NK-92 (cell line): Measurements from ENCODE around the gene NAPA.

ENCODE experiments used
- DNase-seq: peaks from one replicate; lab custom pipeline; 2025; ENCODE audit not compliant: unreplicated experiment; lab: John Stamatoyannopoulos, UW

The NAPA gene

DNA sequence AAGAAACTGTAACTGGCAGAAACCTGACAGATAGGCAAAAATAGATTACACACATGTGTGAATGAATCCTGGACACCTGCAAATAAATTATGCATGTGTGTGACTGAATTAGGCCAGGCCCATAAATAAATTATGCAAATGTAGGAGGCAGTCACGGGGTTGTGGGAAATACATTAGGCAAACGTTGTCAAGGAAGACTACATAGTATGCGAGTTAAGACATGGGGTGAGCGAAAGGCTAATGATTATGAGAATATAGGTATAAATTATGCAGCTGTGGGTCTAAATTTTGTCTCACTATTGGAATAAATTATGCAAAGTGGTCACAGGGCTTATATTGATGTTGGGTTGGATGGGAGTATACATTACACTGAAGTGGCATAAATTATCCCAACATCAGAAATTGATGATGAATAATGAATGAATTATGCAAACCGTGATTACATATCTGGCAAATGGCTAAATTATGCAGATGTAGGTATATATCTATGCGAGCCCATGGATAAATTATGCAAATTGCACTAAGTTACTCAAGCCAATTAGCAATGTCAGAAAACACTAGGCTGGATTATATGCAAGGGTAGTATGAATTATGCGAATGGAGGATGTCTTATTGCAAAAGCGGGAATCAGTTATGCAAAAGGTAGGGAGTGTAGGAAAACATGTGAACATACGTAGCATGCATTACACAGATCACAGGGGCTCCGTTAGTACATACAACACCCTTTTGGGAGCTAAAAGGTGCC, 50.0 kb downstream of the NAPA start:
- no peak for DNase-seq

DNA sequence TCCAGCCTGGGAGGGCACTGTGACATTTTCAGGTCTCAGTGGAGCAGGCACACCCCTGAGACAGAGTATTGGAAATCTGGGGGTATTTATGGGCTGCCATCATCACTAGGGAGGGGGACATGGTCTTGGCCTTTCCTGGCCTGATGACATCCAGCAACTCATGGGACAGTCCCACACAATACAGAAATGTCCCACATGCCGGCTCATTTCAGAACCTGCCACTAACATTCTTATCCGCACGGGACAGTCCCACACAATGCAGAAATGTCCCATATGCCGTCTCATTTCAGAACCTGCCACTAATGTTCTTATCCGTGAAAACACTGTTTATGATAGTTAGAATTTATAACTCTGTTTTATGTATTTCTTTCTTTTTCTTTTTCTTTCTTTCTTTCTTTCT, 53.0 kb downstream of the NAPA start:
- no peak for DNase-seq

GRCh38 chr19:47459477-47459876, 55.4 kb downstream of the NAPA start:
- no peak for DNase-seq

DNA sequence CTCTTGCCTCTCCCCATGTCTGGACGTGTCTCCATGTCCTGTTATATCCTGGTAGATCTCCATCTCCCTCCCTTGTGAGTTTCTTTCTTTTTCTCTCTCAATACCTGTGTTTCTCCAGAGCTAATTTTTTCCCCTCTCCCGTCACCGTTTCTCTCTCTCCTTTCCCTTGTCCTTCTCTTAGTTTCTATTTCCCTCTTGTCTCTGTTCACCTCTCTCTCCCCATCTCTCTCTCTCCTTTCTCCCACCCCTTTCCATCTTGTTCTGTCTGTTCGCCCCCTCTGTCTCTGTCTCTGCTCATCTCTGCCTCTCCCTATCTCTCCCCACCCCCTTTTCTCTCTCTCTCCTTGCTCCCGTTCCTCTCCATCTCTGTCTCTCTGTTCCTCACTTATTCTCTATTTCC, 56.2 kb downstream of the NAPA start:
- DNase-seq, result no peak

- DNase-seq, result no peak
These were observed 58.0 kb downstream of the NAPA start for GRCh38 chr19:47456721-47457474.

GRCh38 chr19:47450478-47450877, 64.4 kb downstream of the NAPA start:
- no peak for DNase-seq

DNA sequence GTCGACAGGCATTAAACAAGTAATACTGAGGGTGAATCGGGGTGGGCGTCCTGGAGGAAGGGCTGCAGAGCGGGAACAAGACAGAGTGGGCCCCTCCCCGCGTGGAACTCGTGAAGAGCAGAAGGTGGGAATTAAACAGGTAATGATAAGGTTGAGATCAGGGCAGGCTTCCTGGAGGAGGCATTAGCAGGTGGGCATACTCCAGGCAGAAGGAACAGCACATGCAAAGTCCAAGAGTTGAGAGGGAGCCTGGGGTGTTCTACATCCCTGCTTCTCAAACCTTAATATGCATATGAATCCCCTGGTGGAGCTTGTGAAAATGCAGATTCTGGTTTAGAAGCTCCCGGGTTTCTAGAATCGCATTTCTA, 66.5 kb downstream of the NAPA start:
- no peak for DNase-seq

- DNase-seq, result no peak
These were observed 67.1 kb downstream of the NAPA start for GRCh38 chr19:47447470-47448359.

GRCh38 chr19:47446534-47447469, 68.1 kb downstream of the NAPA start:
- DNase-seq, result no peak

DNA sequence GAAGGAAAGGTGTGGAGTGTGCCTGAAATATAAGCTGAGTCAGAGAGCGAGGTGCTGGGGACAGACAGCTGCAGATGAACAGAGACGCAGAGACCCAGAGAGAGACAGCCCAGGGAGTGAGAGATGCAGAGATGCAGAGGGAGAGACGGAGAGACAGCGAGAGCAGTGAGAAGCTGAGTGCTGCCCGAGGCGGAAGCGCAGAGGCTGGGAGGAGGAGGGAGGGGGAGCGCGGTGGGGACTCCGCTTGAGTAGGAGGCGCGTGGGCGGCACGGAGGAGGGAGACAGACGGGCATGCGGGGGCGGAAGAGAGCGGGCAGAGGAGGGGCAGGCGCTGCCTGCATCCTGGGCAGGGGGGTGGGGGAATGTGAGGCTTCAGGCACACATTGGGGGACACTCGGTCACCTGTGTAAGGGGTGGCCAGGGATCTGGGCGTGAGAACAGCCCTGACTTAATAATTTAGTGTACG, 68.9 kb downstream of the NAPA start:
- no peak for DNase-seq

GRCh38 chr19:47445527-47445926, 69.3 kb downstream of the NAPA start:
- DNase-seq, result no peak

- DNase-seq, result no peak
These were observed 70.5 kb downstream of the NAPA start for GRCh38 chr19:47444388-47444821.

GRCh38 chr19:47443331-47443730, 71.5 kb downstream of the NAPA start:
- no peak for DNase-seq

- DNase-seq, result no peak
These were observed 76.1 kb downstream of the NAPA start for GRCh38 chr19:47438793-47439220.
